ES-I3 (cell line): Measurements from ENCODE around the gene TSPAN13.

Experiments used
- H3K36me3 ChIP-seq: 2 replicates; pipeline ENCODE4 v1.6.1; 2013; ENCODE audit warnings: mild to moderate bottlenecking, low read length, control low read depth, moderate library complexity; ENCODE audit not compliant: insufficient read depth
- H3K4me1 ChIP-seq: 2 replicates; pipeline ENCODE4 v1.6.1; 2013; ENCODE audit warnings: mild to moderate bottlenecking, control low read depth, low read length; ENCODE audit not compliant: insufficient read depth
- H3K9ac ChIP-seq: 2 replicates; pipeline ENCODE4 v1.6.1; 2013; ENCODE audit warnings: low read depth, mild to moderate bottlenecking, low read length, moderate library complexity
- H3K9me3 ChIP-seq: 2 replicates; pipeline ENCODE4 v1.6.1; 2013; ENCODE audit warnings: mild to moderate bottlenecking, low read length, moderate library complexity; ENCODE audit not compliant: control insufficient read depth, insufficient read depth

TSPAN13 gene

GRCh38 chr7:16774986-16775385 lies 21.4 kb downstream of the TSPAN13 start:
- no peaks in the 10 kb centered on the region for H3K36me3 ChIP-seq
- peaks cover 34% of the 10 kb centered on the region for H3K4me1 ChIP-seq
- H3K9ac ChIP-seq, result no peak overlapping the region
- H3K9me3 ChIP-seq, result no peaks in the 10 kb centered on the region

- Histone ChIP-seq H3K36me3 (no peaks in the 10 kb centered on the region), H3K9me3 (no peaks in the 10 kb centered on the region), H3K9ac (no peak overlapping the region), H3K4me1 (peaks cover 28% of the 10 kb centered on the region)
Measured at GRCh38 chr7:16776053-16776452, 22.5 kb downstream of the TSPAN13 start.

GRCh38 chr7:16778476-16778875 lies 24.9 kb downstream of the TSPAN13 start:
- Histone ChIP-seq H3K36me3 (no peaks in the 10 kb centered on the region), H3K9ac (no peak overlapping the region), H3K9me3 (no peaks in the 10 kb centered on the region), H3K4me1 (peaks cover 27% of the 10 kb centered on the region)

GRCh38 chr7:16779051-16779450 lies 25.5 kb downstream of the TSPAN13 start:
- H3K9me3 ChIP-seq, result no peaks in the 10 kb centered on the region
- H3K36me3 ChIP-seq, result no peaks in the 10 kb centered on the region
- H3K9ac ChIP-seq, result no peak overlapping the region
- H3K4me1 ChIP-seq, result peaks cover 27% of the 10 kb centered on the region

- no peak overlapping the region for H3K9ac ChIP-seq
- H3K9me3 ChIP-seq, result no peaks in the 10 kb centered on the region
- H3K4me1 ChIP-seq, result peaks cover 25% of the 10 kb centered on the region
- no peaks in the 10 kb centered on the region for H3K36me3 ChIP-seq
Measured at GRCh38 chr7:16780596-16780995, 27.0 kb downstream of the TSPAN13 start.

GRCh38 chr7:16785321-16785720 lies 31.8 kb downstream of the TSPAN13 start:
- Histone ChIP-seq H3K9me3 (no peaks in the 10 kb centered on the region), H3K36me3 (no peaks in the 10 kb centered on the region), H3K9ac (no peak overlapping the region), H3K4me1 (no peaks in the 10 kb centered on the region)

- no peak overlapping the region for H3K9ac ChIP-seq
- no peaks in the 10 kb centered on the region for H3K9me3 ChIP-seq
- H3K4me1 ChIP-seq, result no peaks in the 10 kb centered on the region
- no peaks in the 10 kb centered on the region for H3K36me3 ChIP-seq
Measured at GRCh38 chr7:16785846-16786245, 32.3 kb downstream of the TSPAN13 start.

GRCh38 chr7:16786257-16786656 lies 32.7 kb downstream of the TSPAN13 start:
- H3K9me3 ChIP-seq, result no peaks in the 10 kb centered on the region
- no peaks in the 10 kb centered on the region for H3K4me1 ChIP-seq
- H3K36me3 ChIP-seq, result no peaks in the 10 kb centered on the region
- H3K9ac ChIP-seq, result no peak overlapping the region

GRCh38 chr7:16787127-16787526 lies 33.6 kb downstream of the TSPAN13 start:
- Histone ChIP-seq H3K9ac (no peak overlapping the region), H3K9me3 (no peaks in the 10 kb centered on the region), H3K36me3 (no peaks in the 10 kb centered on the region), H3K4me1 (no peaks in the 10 kb centered on the region)

- no peaks in the 10 kb centered on the region for H3K4me1 ChIP-seq
- no peak overlapping the region for H3K9ac ChIP-seq
- H3K9me3 ChIP-seq, result no peaks in the 10 kb centered on the region
- no peaks in the 10 kb centered on the region for H3K36me3 ChIP-seq
Measured at GRCh38 chr7:16791071-16791470, 37.5 kb downstream of the TSPAN13 start.

GRCh38 chr7:16791905-16792698 lies 38.5 kb downstream of the TSPAN13 start:
- Histone ChIP-seq H3K9ac (no peak overlapping the region), H3K9me3 (no peaks in the 10 kb centered on the region), H3K4me1 (no peaks in the 10 kb centered on the region), H3K36me3 (no peaks in the 10 kb centered on the region)

GRCh38 chr7:16794986-16795385 lies 41.4 kb downstream of the TSPAN13 start:
- Histone ChIP-seq H3K9me3 (no peaks in the 10 kb centered on the region), H3K9ac (no peak overlapping the region), H3K36me3 (no peaks in the 10 kb centered on the region), H3K4me1 (no peaks in the 10 kb centered on the region)

- no peaks in the 10 kb centered on the region for H3K36me3 ChIP-seq
- H3K9ac ChIP-seq, result no peak overlapping the region
- no peaks in the 10 kb centered on the region for H3K4me1 ChIP-seq
- H3K9me3 ChIP-seq, result no peaks in the 10 kb centered on the region
Measured at GRCh38 chr7:16795624-16796023, 42.1 kb downstream of the TSPAN13 start.

- no peak overlapping the region for H3K9ac ChIP-seq
- H3K36me3 ChIP-seq, result no peaks in the 10 kb centered on the region
- peaks cover 3% of the 10 kb centered on the region; the same call in 1 of the 2 replicates for H3K4me1 ChIP-seq
- H3K9me3 ChIP-seq, result no peaks in the 10 kb centered on the region
Measured at GRCh38 chr7:16801111-16801542, 47.6 kb downstream of the TSPAN13 start.

- H3K9me3 ChIP-seq, result no peaks in the 10 kb centered on the region
- no peaks in the 10 kb centered on the region for H3K36me3 ChIP-seq
- H3K9ac ChIP-seq, result no peak overlapping the region
- H3K4me1 ChIP-seq, result peaks cover 3% of the 10 kb centered on the region; the same call in 1 of the 2 replicates
Measured at GRCh38 chr7:16801579-16801978, 48.0 kb downstream of the TSPAN13 start.
